HG03575 (cell line): ENCODE measurements around the gene STXBP5.

Experiments used
- ATAC-seq: cut with Tn5 transposase; IDR thresholded peaks from one replicate; pipeline ENCODE4 v1.9.1; 2021; ENCODE audit not compliant: unreplicated experiment, insufficient number of reproducible peaks, low FRiP score; ENCODE audit errors: extremely low read depth

The STXBP5 gene

DNA sequence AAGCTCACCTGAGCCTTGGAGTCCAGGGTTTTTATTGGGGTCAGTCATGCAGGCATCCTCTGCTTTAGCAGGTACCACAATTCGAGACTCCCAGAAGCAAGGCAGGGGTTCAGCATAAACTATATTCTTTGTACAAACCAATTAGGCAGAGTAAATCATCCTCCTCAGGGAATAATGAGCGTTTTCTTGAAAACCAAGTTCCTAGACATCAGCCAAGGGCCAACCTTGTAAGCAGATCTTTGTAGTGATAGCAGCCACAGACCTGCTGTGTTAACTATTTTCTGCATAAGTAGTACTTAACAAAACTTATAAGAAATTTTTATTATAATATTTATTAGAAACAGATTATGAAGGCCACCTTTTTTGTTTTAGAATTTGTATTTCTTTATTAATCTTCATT, 74.7 kb downstream of the STXBP5 start:
- no peak for ATAC-seq

DNA sequence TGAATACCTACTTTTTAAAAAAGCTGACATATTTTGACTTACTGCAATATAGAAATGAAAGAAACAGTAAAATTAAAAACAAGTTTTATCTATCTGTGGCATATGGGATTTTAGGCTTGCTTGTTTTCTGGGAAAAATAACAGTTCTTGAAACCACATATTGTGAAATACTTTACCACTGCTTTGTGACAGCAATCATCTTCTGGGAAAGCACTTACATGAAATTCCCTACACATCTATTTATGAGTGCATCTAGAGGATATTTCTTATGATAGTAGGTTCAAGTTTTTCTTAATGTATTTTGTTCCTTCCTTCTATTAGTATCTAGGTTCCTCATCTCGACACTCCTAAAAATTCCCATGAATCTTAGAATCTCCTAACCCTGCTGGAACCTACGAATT, 75.2 kb downstream of the STXBP5 start:
- no peak for ATAC-seq

DNA sequence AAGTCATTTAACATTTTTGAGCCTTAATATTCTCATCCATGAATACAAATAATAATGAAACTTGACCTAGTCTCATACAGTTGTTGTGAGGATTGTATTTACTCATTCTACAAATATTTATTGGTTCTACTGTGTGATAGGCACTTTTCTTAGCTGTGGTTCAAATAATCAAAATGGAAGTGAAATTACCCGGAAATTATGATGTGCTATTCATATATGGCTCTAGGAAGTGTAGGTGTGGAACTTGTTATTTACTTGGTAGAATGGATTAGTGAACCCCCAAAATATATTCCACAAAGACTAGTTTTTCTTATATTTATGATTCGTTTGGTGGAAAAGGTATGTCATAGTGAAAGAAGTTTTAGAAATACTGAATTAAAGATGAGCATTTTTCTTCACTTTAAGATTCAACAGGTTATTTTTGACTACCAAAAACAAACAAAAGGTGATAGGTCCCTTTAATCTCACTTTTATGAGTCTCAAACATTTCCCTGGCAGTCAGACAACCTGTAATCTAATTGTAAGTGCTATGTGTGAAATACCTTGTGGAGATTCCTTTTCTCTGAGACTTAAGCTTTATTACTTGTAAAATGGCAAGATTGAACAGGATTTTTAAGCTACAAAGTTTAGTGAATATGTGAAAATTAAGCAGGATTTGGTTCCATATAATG, 77.8 kb downstream of the STXBP5 start:
- no peak for ATAC-seq

- no peak for ATAC-seq
Measured at GRCh38 chr6:147282566-147282959, 78.3 kb downstream of the STXBP5 start.

GRCh38 chr6:147283460-147283859, 79.2 kb downstream of the STXBP5 start:
- ATAC-seq: no peak

GRCh38 chr6:147285087-147285855, 81.1 kb downstream of the STXBP5 start:
- no peak for ATAC-seq

- ATAC-seq: no peak
Measured at GRCh38 chr6:147287869-147288271, 83.7 kb downstream of the STXBP5 start.

DNA sequence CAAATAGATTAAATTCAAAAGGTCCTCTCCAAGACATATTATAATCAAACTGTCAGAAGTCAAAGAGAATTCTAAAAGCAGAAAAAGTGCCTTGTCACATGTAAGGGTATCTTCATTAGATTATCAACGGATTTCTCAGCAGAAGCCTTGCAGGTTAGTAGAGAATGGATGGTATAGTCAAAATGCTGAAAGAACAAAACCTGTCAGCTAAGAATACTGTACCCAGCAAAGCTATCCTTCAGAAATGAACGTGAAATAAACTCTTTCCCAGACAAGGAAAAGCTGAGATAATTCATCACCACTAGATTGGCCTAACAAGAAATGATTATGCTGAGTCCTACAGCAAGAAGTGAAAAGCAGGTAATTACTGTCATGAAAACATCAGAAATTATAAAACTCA, 92.9 kb downstream of the STXBP5 start:
- no peak for ATAC-seq

GRCh38 chr6:147297663-147298316, 93.6 kb downstream of the STXBP5 start:
- no peak for ATAC-seq

GRCh38 chr6:147298461-147298860, 94.2 kb downstream of the STXBP5 start:
- ATAC-seq: no peak

GRCh38 chr6:147299035-147299434, 94.8 kb downstream of the STXBP5 start:
- no peak for ATAC-seq

DNA sequence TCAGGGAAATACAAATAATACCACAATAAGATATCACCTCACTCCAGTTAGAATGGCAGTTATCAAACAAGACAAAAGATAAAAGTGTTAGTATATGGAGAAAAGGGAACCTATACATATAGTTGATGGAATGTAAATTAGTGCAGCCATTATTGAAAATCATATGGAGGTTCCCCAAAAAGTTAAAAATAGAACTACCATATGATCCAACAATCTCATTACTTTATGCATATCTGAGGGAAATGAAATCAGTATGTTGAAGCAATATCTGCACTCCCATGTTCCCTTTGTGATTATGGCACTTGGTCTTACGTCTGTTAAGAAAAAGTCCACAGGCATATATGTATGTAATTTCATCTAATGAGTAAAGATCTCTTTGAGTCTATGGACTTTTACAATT, 96.9 kb downstream of the STXBP5 start:
- ATAC-seq: no peak

GRCh38 chr6:147304016-147304415, 99.8 kb downstream of the STXBP5 start:
- no peak for ATAC-seq

- no peak for ATAC-seq
Measured at GRCh38 chr6:147310521-147310920, 106.3 kb downstream of the STXBP5 start.

DNA sequence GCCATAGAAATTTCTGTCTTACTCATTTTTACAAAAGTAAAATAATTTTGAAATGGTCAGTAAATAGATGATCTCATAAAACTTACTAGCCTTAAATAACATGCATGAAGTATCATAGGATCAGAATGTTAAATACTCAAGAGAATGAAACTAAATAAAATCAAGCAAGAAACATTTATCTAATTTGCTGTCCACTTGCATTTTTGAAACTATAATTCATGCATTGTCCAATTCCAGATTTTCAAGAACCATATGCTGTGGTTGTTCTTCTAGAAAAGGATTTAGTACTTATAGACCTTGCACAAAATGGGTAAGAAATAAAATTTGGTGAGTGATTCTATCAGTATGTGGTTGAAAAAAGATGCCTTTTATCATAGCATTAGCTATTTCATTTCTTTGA, 107.0 kb downstream of the STXBP5 start:
- ATAC-seq: no peak

DNA sequence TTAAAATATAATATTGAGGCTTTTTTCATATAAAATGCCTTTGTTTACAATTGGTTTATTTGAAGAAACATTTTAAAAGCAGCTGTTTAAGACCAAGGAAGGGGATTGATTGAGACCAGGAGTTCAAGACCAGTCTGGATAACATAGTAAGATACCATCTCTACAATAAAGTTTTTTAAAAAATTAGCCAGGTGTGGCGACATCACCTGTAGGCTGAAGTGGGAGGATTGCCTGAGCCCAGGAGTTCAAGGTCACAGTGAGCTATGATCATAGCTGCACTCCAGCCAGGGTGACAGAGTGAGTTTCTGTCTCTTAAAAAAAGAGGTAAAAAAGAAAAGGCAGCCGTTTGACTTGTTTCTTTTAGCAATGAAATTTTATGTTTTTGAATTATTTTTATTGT, 117.0 kb downstream of the STXBP5 start:
- no peak for ATAC-seq

- peak; percentile 89 for ATAC-seq
Measured at GRCh38 chr6:147322299-147323162, 118.3 kb downstream of the STXBP5 start.

- no peak for ATAC-seq
Measured at GRCh38 chr6:147325557-147325956, 121.3 kb downstream of the STXBP5 start.

DNA sequence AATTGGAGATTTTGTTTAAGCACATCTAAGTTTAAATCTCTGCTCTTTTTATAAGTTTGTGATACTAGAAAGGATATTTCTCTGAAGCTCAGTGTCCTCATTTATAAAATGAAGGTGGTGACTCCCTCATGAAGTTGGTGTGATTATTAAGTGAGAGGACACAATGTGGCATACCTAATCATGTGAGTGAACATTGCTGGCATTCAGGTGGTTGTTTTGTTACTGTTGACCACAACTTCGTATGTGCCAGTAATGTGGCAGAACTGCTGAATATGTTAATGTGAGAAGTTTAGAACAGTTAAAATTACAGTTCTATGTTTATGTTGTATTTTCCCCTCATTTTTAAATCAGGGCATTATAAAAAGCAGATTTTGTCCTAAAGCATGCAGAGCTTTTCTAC, 127.2 kb downstream of the STXBP5 start:
- ATAC-seq: no peak
